BE2C (cell line): ENCODE data around the gene CACNA1B.

Source experiments
- DNase-seq: peaks from one replicate; pipeline ENCODE4 v3.0.0-alpha.2; 2020
- H3K27me3 ChIP-seq: fragments of 250-450 bp; sonication (Bioruptor Pico); 2 replicates; pipeline ENCODE4 v1.5.1; 2020; ENCODE audit warnings: mild to moderate bottlenecking
- H3K36me3 ChIP-seq: fragments of 250-450 bp; sonication (Bioruptor Pico); 2 replicates; pipeline ENCODE4 v1.5.1; 2020; ENCODE audit warnings: mild to moderate bottlenecking
- H3K4me1 ChIP-seq: fragments of 250-450 bp; sonication (Bioruptor Pico); 2 replicates; pipeline ENCODE4 v1.5.1; 2020
- H3K4me3 ChIP-seq: 2 replicates; pipeline ENCODE4 v1.5.1; 2011; ENCODE audit warnings: low read depth, low read length
- H3K9me3 ChIP-seq: fragments of 250-450 bp; sonication (Bioruptor Pico); 2 replicates; pipeline ENCODE4 v1.5.1; 2020
- TF ChIP-seq, protein P1 (sequence below): IDR thresholded peaks from 2 replicates; pipeline ENCODE4 v1.5.1; 2012; ENCODE audit warnings: mild to moderate bottlenecking, low read depth, low read length

CACNA1B gene

GRCh38 chr9:138037140-138037539 lies 159.6 kb downstream of the CACNA1B start:
- no peak for DNase-seq
- Histone ChIP-seq H3K4me1 (no peaks in the 10 kb centered on the region), H3K9me3 (no peaks in the 10 kb centered on the region), H3K27me3 (no peaks in the 10 kb centered on the region), H3K4me3 (no peak overlapping the region), H3K36me3 (no peaks in the 10 kb centered on the region)
- TF ChIP-seq, protein P1, sequence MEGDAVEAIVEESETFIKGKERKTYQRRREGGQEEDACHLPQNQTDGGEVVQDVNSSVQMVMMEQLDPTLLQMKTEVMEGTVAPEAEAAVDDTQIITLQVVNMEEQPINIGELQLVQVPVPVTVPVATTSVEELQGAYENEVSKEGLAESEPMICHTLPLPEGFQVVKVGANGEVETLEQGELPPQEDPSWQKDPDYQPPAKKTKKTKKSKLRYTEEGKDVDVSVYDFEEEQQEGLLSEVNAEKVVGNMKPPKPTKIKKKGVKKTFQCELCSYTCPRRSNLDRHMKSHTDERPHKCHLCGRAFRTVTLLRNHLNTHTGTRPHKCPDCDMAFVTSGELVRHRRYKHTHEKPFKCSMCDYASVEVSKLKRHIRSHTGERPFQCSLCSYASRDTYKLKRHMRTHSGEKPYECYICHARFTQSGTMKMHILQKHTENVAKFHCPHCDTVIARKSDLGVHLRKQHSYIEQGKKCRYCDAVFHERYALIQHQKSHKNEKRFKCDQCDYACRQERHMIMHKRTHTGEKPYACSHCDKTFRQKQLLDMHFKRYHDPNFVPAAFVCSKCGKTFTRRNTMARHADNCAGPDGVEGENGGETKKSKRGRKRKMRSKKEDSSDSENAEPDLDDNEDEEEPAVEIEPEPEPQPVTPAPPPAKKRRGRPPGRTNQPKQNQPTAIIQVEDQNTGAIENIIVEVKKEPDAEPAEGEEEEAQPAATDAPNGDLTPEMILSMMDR = no peak

GRCh38 chr9:138038244-138038671 lies 160.7 kb downstream of the CACNA1B start:
- no peaks in the 10 kb centered on the region for H3K27me3 ChIP-seq
- DNase-seq = peak; percentile 59
- TF ChIP-seq, protein P1 = no peak; the same call in 1 of the 2 replicates
- H3K9me3 ChIP-seq = no peaks in the 10 kb centered on the region
- H3K36me3 ChIP-seq = no peaks in the 10 kb centered on the region
- peak overlapping the region; percentile 33 for H3K4me3 ChIP-seq
- no peaks in the 10 kb centered on the region for H3K4me1 ChIP-seq

DNA sequence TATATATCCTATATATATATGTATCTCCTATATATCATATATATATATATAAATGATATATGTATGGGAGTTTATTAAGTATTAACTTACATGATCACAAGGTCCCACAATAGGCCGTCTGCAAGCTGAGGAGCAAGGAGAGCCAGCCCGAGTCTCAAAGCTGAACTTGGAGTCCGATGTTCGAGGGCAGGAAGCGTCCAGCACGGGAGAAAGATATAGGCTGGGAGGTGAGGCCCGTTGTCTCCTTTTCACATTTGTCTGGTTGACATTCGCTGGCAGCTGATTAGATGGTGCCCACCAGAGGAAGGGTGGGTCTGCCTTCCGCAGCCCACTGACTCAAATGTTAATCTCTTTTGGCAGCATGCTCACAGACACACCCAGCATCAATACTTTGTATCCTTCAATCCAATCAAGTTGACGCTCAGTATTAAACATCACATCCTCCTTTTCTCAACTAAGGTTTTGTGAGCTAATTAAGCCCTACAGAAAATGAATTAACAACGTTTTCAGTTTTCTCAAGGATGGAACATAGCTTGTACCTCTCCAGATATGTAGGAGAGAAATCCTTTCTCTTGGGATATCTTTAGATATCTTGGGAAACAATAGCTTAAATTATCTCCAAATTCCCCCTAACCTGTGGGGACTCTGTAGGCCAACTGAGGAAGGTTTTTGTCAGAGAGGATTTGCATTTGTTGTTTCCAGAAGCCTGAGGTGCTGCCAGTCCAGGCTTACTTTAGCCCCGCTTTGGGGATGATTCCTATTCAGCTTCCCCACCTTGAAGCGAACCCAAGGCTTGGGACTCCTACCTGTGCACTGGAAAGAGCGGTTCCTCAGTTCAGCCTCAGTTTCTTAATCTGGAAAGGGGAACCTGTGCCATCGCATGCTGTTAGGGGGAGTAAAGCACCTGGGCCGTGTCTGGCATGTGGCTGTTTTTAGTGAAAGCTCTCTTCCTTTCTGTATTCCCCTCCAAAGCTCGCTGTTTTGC lies 163.2 kb downstream of the CACNA1B start:
- Histone ChIP-seq H3K4me3 (no peak overlapping the region), H3K4me1 (no peaks in the 10 kb centered on the region), H3K27me3 (no peaks in the 10 kb centered on the region), H3K36me3 (no peaks in the 10 kb centered on the region), H3K9me3 (no peaks in the 10 kb centered on the region)
- TF ChIP-seq, protein P1 = no peak
- DNase-seq = no peak

GRCh38 chr9:138042146-138042545 lies 164.6 kb downstream of the CACNA1B start:
- TF ChIP-seq, protein P1 = no peak
- no peak for DNase-seq
- Histone ChIP-seq H3K36me3 (no peaks in the 10 kb centered on the region), H3K27me3 (no peaks in the 10 kb centered on the region), H3K9me3 (no peaks in the 10 kb centered on the region), H3K4me1 (no peaks in the 10 kb centered on the region), H3K4me3 (no peak overlapping the region)

DNA sequence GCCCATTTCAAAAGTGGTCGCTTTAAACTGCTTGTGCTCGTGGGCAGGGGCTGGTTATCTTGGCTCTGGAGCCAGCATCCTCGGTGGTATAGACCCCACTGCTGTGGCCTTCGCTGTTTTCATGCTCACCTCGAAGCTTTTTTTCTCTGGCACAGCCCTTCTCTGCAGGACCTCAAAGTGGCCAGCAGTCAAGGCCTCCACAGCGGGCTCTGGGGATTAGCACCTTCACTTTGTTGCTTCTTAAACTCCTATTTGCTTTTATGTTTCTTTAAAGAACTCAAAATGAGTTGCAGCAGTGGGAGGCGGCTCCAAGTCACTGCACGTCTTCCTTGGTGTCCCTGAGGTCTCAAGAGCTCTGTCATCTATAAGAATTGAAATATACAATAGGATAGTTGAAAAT lies 165.1 kb downstream of the CACNA1B start:
- Histone ChIP-seq H3K4me3 (no peak overlapping the region), H3K36me3 (no peaks in the 10 kb centered on the region), H3K9me3 (no peaks in the 10 kb centered on the region), H3K27me3 (no peaks in the 10 kb centered on the region), H3K4me1 (no peaks in the 10 kb centered on the region)
- no peak for DNase-seq
- TF ChIP-seq, protein P1 = no peak

DNA sequence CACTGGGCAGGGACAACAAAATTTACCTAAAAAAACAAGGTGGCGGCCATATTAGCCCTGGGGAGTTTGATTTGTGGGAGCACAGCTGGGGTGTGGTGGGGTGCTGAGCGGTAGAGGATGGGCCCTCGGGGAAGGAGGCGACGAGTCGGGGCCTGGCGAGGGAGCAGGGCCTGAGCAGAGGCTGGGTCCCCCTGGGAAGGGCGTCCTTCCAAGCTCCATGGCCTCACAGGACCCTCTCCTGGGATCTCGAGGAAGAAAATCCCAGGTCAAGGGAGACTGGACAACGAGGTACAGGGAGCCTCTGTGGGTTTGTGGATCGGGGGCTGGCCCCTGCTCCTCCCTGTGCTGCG lies 165.5 kb downstream of the CACNA1B start:
- Histone ChIP-seq H3K27me3 (no peaks in the 10 kb centered on the region), H3K4me3 (no peak overlapping the region), H3K4me1 (no peaks in the 10 kb centered on the region), H3K9me3 (no peaks in the 10 kb centered on the region), H3K36me3 (no peaks in the 10 kb centered on the region)
- no peak for DNase-seq
- TF ChIP-seq, protein P1 = no peak
